ENCODE measurements around the gene SYNJ1. TPM values are rescaled to one million over a fixed set of nuclear protein-coding genes. Genes with fewer than 3 reads are reported as not detected.

Gene SYNJ1
- total and polyA plus RNA-seq, 9 of the 15 experiments (the other 6 are each of a cell fraction or from before 2014, with no cell fraction given) = 2.4 to 10.6 (median 5.6) TPM

GRCh38 chr21:32772281-32773047, 44.7 kb upstream of the SYNJ1 start:
- Histone ChIP-seq H3K4me3 (peak overlapping the region; percentile 90), H3K27ac (ENCODE audit: extremely low read depth, low read depth, low read length) (peak overlapping the region; percentile 78), H3K79me2 (ENCODE audit: control insufficient read depth, insufficient read depth, low read length) (peaks cover 47% of the 10 kb centered on the region), H3K4me2 (ENCODE audit: insufficient read depth, low read length) (peak overlapping the region; percentile 96), H3K27me3 (ENCODE audit: control insufficient read depth in 2 of 2, insufficient read depth in 2 of 2, low read length in 2 of 2) (no peaks in the 10 kb centered on the region), H2AFZ (ENCODE audit: low read depth, low read length) (peak overlapping the region; percentile 92), H4K20me1 (replicated peaks; ENCODE audit: control insufficient read depth, insufficient read depth, low read length) (peaks cover 6% of the 10 kb centered on the region; the same call in 1 of the 2 replicates), H3K9me1 (ENCODE audit: control insufficient read depth, insufficient read depth, low read length) (no peaks in the 10 kb centered on the region), H3K9ac (ENCODE audit: insufficient read depth in 1 of 2, low read depth in 2 of 2, low read length in 2 of 2) (peak overlapping the region; percentile 75 to 81), H3K9me3 (replicated peaks; ENCODE audit: control insufficient read depth, insufficient read depth, low read depth, low read length) (no peaks in the 10 kb centered on the region), H3K36me3 (ENCODE audit: control insufficient read depth, insufficient read depth, low read length) (peaks cover 26% of the 10 kb centered on the region), H3K4me1 (replicated peaks in 1 of 2; ENCODE audit: control insufficient read depth in 2 of 2, insufficient read depth in 2 of 2, low read length in 2 of 2) (peaks cover 10 to 11% of the 10 kb centered on the region in 2 experiments)
- FAIRE-seq (peak; percentile 57), DNase-seq (ENCODE audit: extremely low read depth in 1 of 4, low spot score in 3 of 4) (peak; percentile 56 to 75 (median 63)), ATAC-seq (peak; percentile 50)
- 9% methylated on average over 13 of the region's 13 CpGs for WGBS (ENCODE audit: insufficient coverage, low coverage, missing lambda C conversion rate)
- ChIA-PET POLR2A (interaction anchor here (1.0 to 3.3 kb wide), 5 partner anchors 16 to 55 kb away, joined by 3 to 29 read pairs (median 4); no protein-coding TSS in a partner anchor), CTCF (ENCODE audit: low intra/inter-chr PET ratio) (interaction anchor here (0.6 kb wide), 1 partner anchor 20 kb away, joined by 3 read pairs; no protein-coding TSS in a partner anchor)
- TSS peak; percentile 82 for BruUV-seq (replicated peaks)
- intact Hi-C loops (cut with micrococcal nuclease) = loop anchor here (5.0 kb wide), 3 partner anchors 45 to 160 kb away; partner anchors contain the start of genes CFAP298 and SYNJ1
- in situ Hi-C loops (cut with MboI) = no loop called here
- no peak for TF ChIP-seq CXXC5 (CRISPR knock-in tag; IDR thresholded peaks at IDR 0.05)
- TF ChIP-seq SLC30A9 (CRISPR knock-in tag; IDR thresholded peaks at IDR 0.05) = no peak
- no peak for TF ChIP-seq E2F8 (IDR thresholded peaks at IDR 0.05; ENCODE audit: low read depth, partially characterized antibody)
- peak in 1 of 2 experiments; percentile 27 for TF ChIP-seq E2F6 (IDR thresholded peaks at IDR 0.05; ENCODE audit: borderline replicate concordance in 1 of 2, extremely low read depth in 1 of 2, insufficient read depth in 1 of 2, insufficient read length in 1 of 2, low read depth in 1 of 2, low read length in 1 of 2, poor library complexity in 1 of 2, severe bottlenecking in 1 of 2)
- no peak for TF ChIP-seq ZNF431 (CRISPR knock-in tag; IDR thresholded peaks at IDR 0.05)
- no peak for TF ChIP-seq HMGN3 (IDR thresholded peaks at IDR 0.05; ENCODE audit: borderline replicate concordance, extremely low read depth, insufficient read length, low read depth, low read length)
- TF ChIP-seq TAL1 (IDR thresholded peaks at IDR 0.05) = no peak

Data from K562 (cell line).